NCI-H2107 treated with DMSO at 0.1 percent for 48 hours (cell line): Measurements from ENCODE around the gene RBM20.
"Not testable (repeated sequence)": the region's sequence is repeated elsewhere in the genome, so short reads cannot be mapped to it uniquely, and the experiment has no call there.

Experiments used
- DNase-seq: peaks from one replicate; lab custom pipeline; 2025; ENCODE audit not compliant: unreplicated experiment; lab: John Stamatoyannopoulos, UW

RBM20 gene

GRCh38 chr10:110625356-110625894 is 18.7 kb upstream of the RBM20 start:
- DNase-seq, result no peak

- no peak for DNase-seq
These were observed 17.9 kb upstream of the RBM20 start for GRCh38 chr10:110625951-110626855.

GRCh38 chr10:110628161-110628560 is 16.0 kb upstream of the RBM20 start:
- DNase-seq, result no peak

- peak; percentile 77 for DNase-seq
These were observed 14.4 kb upstream of the RBM20 start for GRCh38 chr10:110629680-110630191.

GRCh38 chr10:110631934-110632333 is 12.2 kb upstream of the RBM20 start:
- no peak for DNase-seq

GRCh38 chr10:110632591-110633215 is 11.4 kb upstream of the RBM20 start:
- DNase-seq, result no peak

- DNase-seq, result peak; percentile 30
These were observed 9.5 kb upstream of the RBM20 start for GRCh38 chr10:110634527-110635209.

- DNase-seq, result no peak
These were observed 7.6 kb upstream of the RBM20 start for GRCh38 chr10:110636572-110636931.

- DNase-seq, result no peak
These were observed 7.1 kb upstream of the RBM20 start for GRCh38 chr10:110636932-110637557.

GRCh38 chr10:110637558-110638053 is 6.5 kb upstream of the RBM20 start:
- peak; percentile 44 for DNase-seq

GRCh38 chr10:110638319-110638718 is 5.8 kb upstream of the RBM20 start:
- no peak for DNase-seq

- not testable (repeated sequence) for DNase-seq
These were observed 5.1 kb upstream of the RBM20 start for GRCh38 chr10:110639046-110639445.

- DNase-seq, result not testable (repeated sequence)
These were observed 4.3 kb upstream of the RBM20 start for GRCh38 chr10:110639858-110640257.

GRCh38 chr10:110641256-110641655 is 2.9 kb upstream of the RBM20 start:
- DNase-seq, result peak; percentile 11

GRCh38 chr10:110642204-110643034 is 1.7 kb upstream of the RBM20 start:
- no peak for DNase-seq

- no peak for DNase-seq
These were observed 992 bp upstream of the RBM20 start for GRCh38 chr10:110643035-110643652.

- DNase-seq, result no peak
These were observed 694 bp downstream of the RBM20 start for GRCh38 chr10:110644598-110645462.

- DNase-seq, result no peak
These were observed 2.4 kb downstream of the RBM20 start for GRCh38 chr10:110646417-110647135.
